ENCODE measurements around the gene SPINK7.
"Not testable (repeated sequence)": the region's sequence is repeated elsewhere in the genome, so short reads cannot be mapped to it uniquely, and the experiment has no call there.

SPINK7 gene

DNA sequence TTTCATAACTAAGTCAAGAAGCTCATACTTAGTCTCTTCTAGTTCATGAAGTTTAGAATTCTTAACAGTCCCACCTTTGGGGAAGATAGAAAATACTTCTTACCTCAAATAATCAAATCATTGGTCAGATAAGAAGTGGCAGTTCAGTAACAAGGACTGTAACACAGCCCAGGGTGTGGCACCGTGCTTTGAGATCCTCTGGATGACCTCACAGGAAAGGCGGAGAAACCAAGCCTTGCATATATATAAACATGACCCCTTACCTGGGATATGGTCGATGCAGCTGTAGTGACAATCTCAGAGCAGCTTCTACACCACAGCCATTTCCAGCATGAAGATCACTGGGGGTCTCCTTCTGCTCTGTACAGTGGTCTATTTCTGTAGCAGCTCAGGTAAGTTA is at the start of gene SPINK7:
Gene SPINK7, plus strand, starts transcription at position 271 of the 400 bp plus-strand sequence. Its CDS starts 61 bp downstream, at position 332.
- DNase-seq: no peak

GRCh38 chr5:148267962-148268361 is 44.3 kb upstream of the SPINK7 start:
- DNase-seq: no peak

DNA sequence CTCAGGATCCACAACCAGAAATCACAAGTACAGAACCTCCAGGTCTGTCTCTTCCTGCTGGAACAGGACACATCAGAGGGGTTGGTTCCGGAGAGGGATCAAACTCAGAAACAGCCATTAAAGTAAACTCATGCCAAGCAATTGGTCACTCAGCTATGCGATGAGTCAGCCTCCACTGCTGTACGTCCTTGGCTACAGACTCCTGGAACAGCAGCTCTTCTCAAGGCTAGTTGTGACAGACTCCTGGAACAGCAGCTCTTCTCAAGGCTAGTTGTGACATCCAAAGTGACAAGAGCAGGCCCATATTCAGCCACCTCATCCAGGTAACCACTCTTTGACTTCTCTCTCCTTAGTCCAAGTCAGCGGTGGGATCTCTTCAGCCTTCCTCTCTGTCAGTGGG is 43.7 kb upstream of the SPINK7 start, which contains the start of gene SPINK13:
Gene SPINK13, plus strand, starts transcription at position 229 of the 400 bp plus-strand sequence. CDS start 1,279 bp downstream, outside the sequence.
- no peak for DNase-seq

DNA sequence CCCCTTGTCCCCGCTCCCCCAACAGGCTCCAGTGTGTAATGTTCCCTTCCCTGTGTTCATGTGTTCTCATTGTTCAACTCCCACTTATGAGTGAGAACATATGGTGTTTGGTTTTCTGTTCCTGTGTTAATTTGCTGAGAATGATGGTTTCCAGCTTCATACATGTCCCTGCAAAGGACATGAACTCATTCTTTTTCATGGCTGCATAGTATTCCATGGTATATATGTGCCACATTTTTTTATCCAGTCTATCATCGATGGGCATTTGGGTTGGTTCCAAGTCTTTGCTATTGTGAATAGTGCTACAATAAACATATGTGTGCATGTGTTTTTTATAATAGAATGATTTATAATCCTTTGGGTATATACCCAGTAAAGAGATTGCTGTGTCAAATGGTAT is 37.1 kb upstream of the SPINK7 start:
- DNase-seq: not testable (repeated sequence)

GRCh38 chr5:148280893-148281292 is 31.3 kb upstream of the SPINK7 start:
- not testable (repeated sequence) for DNase-seq

DNA sequence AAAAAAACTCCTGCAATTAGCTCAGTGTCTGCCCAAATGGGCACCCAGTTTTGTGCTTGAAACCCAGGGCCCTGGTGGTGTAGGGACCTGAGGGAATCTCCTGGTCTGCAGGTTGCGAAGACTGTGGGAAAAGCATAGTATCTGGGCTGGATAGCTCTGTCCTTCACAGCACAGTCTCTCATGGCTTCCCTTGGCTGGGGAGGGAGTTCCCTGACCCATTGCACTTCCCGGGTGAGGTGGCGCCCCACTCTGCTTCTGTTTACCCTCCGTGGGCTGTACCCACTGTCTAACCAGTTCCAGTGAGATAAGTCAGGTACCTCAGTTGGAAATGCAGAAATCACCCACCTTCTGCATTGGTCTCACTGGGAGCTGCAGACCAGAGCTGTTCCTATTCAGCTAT is 30.9 kb upstream of the SPINK7 start:
- not testable (repeated sequence) for DNase-seq

GRCh38 chr5:148290271-148291195 is 21.7 kb upstream of the SPINK7 start:
- DNase-seq: no peak

DNA sequence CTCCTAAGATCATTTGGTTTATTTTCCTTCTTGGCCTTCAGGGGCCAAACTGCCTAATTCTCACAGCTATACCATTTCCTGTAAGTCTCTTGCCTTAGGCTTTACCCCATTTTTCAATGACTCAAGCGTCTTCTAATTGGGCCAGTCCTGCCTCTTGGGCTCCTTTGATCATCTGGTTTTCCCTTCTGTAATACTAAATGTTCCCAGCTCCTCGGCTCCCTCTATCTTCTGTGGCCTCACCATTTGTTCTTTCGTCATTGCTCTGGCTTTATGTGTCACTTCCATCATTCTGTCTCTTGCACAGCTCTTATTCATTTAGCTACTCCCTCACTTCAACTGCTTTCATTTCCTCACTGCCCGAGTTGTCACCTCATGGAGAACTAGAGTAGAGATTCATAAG is 14.5 kb upstream of the SPINK7 start:
- no peak for DNase-seq

DNA sequence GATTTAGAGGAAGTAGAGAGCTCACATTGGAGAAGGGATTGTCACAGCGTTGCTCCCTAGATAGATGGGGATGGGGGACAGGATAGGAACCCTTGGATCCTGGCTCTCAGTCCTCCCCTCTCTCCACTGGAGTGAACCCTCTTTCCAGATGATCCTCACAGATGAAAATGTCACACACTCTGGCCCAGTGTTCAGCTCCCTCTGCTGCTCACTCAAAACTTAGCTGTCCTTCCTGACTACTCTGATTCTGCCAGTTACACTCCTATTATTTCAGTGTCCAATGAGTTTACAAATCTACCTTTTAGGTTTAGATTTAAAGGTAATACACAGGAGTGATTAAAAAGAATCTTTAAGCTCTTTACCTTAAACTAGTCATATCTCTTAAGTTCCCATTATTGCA is 5.8 kb upstream of the SPINK7 start:
- no peak for DNase-seq

GRCh38 chr5:148309019-148309418 is 3.2 kb upstream of the SPINK7 start:
- DNase-seq: no peak

- no peak for DNase-seq
Observed at GRCh38 chr5:148309746-148310145, 2.5 kb upstream of the SPINK7 start.

DNA sequence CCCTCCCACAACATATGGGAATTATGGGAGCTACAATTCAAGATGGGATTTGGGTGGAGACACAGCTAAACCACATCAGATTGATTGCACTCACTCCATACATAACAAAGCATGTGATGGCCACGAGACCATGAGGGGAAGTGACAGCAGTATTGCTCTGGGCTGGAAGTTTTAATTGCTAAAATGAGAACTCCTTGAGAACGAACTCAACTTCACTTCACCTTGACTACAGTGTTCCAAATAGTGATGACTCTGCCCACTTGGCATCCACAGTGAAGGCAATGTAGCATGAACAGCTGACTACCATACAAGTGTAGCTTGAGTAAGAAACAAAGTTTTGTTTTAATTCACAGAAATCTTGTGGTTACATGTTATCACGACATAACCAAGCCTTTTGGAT is 739 bp upstream of the SPINK7 start:
- no peak for DNase-seq

- DNase-seq: no peak
Observed at GRCh38 chr5:148314187-148314586, 2.0 kb downstream of the SPINK7 start.

- DNase-seq: no peak
Observed at GRCh38 chr5:148314731-148315130, 2.5 kb downstream of the SPINK7 start.

DNA sequence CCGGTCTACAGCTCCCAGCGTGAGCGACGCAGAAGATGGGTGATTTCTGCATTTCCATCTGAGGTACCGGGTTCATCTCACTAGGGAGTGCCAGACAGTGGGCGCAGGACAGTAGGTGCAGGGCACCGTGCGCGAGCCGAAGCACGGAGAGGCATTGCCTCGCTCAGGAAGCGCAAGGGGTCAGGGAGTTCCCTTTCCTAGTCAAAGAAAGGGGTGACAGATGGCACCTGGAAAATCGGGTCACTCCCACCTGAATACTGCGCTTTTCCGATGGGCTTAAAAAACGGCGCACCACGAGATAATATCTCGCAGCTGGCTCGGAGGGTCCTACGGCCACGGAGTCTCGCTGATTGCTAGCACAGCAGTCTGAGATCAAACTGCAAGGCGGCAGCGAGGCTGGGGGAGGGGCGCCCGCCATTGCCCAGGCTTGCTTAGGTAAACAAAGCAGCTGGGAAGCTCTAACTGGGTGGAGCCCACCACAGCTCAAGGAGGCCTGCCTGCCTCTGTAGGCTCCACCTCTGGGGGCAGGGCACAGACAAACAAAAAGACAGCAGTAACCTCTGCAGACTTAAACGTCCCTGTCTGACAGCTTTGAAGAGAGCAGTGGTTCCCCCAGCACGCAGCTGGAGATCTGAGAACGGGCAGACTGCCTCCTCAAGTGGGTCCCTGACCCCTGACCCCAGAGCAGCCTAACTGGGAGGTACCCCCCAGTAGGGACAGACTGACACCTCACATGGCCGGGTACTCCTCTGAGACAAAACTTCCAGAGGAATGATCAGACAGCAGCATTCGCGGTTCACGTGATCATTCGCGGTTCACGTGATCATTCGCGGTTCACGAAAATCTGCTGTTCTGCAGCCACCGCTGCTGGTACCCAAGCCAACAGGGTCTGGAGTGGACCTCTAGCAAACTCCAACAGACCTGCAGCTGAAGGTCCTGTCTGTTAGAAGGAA is 8.1 kb downstream of the SPINK7 start:
- DNase-seq: peak; percentile 1

DNA sequence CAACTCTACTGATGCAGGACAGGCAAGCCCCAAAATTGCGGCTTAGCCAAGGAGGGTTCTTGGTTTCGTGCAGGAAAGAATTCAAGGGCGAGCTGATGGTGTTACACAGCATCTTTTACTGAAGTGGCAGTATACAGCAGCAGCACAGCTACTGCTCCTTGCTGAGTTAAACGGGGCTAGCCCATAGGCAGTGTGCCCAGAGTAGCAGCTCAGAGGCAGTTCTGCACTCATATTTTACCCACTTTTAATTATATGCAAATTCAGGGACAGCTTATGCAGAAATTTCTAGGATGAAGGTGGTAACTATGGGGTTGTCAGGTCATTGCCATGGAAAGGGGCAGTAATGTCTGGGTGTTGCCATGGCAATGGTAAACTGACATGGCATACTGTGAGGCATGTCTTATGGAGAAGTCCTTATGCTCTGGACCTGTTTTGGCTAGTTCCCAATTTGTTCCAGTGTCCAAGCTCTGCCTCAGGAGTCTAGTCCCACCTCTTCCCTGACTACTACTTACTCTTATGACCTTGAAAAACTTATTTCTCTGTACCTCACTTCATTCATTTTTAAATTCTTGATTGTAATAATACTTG is 21.1 kb downstream of the SPINK7 start:
- no peak for DNase-seq

GRCh38 chr5:148335259-148335658 is 23.0 kb downstream of the SPINK7 start, which contains the start of gene SPINK9:
TSS of gene SPINK9 (plus strand) at chr5:148335559. CDS start at chr5:148335614, 55 bp downstream.
- DNase-seq: no peak

DNA sequence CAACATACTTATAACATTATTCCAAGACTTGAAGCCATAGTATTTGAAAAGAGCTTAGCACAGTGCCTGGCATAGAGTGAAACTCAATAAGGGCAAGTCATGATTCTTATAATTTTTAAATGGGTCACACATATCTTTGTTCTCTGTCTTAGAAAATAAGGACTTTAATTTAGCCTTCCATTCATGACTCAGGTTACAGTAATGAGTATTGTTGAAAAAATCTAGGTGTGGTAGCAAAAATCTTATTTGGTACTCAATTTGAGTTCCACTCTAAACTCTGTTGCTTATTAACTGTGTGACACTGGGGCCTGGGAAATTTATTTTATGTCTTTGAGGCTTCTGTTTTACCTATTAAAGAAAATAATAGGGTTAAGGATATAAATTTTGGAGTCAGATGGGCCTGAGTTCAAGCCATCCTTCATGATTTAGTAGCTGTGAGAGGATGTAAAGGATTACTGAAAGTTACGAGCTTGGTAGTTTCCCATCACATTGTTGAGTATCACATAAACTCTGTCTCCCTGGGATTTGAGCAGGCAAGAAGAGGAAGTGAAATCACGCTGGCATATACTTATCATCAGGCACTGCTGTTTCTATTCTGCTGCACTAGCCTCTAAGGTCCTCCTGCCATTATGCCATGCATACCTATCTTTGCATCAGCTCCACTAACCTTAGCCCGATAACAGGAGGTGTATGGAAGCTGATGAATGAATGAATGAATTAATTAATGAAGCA is 24.6 kb downstream of the SPINK7 start:
- DNase-seq: no peak

DNA sequence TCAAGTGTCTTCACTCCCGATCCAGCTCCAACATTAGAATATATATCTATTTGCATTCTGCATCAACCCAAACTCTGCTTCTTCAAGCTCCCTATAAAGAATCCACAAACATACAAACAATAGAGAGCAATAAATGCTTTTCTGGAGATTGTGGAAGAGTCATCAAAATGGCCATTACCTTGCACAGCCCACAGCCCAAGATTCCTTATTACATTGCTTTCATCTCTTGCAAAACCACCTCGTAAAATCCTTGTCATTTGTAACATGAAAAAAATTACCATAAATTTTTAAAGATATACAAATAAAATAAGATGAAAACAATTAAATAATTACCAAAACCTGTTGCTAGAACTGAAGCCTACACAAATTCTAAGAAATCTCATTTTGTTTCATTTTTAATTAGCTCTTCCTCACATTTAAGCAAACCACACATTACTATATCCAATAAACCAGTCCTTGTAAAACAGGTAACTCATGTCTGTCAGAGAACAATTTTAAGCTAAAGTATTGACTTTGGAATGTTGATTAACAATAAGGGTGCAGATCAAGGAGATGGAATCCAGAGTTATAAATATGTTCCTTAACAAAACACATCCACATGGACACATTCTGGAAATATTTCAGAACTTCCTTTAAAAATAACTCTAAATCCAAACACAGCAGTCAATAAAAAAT is 30.3 kb downstream of the SPINK7 start:
- no peak for DNase-seq

DNA sequence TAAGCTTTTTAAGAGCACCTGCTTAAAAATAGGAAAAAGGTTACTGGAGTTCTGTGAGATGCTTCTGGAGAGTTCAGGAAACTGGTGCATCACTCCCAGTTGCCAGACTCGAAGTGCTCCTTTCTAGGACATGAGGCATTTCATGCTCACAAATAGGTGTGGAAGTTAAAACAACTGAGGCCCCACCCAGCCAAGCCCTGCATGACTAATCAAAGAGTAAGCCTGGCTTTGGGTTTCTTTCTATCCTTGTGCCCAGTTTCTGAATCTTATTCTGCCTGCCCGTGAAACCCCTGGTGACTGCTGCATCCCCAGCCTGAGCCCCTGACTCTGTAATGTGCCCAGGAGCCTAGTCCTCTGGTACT is 30.8 kb downstream of the SPINK7 start:
- DNase-seq: no peak
